Measurements from ENCODE around the gene RRP8.
A peak's percentile ranks its signal among the peaks of the same experiment; 100 is the strongest.

Gene RRP8

DNA sequence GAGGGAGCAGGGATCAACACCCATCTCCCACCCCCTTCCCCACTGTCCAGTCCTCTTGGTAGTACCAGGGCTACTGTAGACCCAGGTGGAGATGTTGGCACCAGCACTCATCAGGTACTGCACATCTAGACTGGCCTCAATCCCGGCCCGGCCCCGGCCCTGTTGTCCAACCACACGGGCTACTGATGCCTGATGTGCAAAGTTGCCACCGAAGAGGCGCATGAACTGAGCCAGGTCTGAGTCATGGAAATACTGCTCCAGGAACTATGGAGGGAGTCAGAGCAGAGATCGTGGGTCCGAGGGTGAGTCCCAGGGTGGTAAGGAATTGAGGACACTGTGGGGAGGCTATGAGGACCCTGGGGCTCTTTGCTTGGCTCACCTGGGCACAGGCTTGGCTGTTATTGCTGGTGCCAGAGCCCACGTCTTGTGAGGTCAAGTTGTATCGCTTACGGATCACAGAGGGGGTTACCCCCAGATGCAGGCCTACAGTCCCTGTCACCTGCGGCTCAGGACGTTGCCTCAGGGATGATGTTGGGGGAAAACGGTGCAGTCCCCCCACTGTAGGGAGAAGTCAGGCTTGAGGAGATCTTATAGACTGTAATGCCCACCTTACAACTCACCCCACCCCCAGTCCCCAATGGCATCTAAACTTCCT is 13.3 kb upstream of the RRP8 start:
- no peak for DNase-seq

DNA sequence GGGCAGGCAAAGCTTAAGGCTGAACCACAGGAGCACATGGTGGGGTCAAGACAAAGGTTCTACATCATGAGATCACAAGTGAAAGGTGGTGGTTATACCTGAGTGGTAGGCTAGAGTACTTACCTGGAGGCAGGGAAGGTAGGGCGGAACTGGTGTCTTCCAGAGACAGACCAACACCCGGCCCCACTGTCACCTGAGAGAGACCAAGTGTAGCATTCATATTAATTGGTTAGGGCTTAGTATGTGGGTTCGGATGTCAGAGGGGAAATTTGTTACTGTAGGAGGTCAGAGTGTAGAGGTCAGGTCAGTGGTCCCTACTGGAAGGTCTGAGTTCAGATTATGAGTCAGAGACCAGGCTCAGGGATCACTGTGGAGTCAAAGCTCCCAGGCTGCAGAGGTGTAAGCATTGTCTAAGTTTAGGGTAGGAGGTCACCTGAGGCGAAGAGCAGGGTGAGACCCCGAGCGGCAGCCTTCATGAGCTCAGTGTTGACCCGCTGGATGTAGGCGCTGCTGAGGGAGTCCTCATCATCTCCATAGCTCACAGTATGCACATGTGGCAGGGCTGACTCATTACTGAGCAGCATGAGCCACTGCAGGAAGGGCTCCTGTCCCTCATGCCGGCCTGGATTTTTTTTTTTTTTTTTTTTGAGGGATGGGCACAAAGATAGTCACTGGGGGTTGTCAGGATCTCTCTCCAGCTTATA is 12.6 kb upstream of the RRP8 start:
- DNase-seq: no peak

DNA sequence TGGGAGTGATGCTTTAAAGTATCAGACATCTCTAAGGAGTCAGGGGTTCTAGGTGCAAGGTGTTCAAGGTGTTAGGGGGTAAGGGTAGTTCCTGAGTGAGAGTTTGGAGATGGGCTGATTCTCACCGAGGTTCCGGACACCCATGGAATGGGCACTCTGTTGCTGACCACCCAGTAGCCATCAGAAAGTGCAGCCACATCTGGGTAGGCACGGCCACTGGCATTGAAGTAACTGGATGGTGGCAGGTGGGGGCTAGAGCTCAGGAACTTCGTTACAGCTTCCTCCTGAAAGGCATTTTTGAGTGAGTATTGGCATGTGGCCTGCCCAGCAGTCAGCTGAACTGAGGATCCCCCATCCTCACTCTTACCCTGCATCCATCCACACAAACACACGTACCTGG is 11.6 kb upstream of the RRP8 start:
- no peak for DNase-seq

DNA sequence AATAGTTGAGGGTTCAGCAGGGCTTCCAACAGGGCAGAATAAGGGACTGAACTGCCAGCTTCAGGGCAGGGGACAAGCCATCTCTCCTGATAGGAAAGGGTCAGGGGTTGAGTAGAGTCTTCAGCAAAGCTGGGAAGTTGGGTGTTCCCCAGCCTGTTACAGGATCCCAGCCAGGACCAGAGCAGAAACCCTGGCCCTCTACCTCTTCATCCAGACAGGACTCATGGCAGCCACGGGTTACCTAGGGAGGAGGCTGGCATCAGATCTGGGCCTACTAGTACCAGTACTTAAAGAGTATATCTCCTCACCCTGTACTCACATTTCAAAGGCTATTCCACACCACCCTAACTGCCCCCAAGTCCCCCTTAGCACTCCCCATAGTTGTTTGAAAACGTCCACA is 11.0 kb upstream of the RRP8 start:
- DNase-seq: no peak

DNA sequence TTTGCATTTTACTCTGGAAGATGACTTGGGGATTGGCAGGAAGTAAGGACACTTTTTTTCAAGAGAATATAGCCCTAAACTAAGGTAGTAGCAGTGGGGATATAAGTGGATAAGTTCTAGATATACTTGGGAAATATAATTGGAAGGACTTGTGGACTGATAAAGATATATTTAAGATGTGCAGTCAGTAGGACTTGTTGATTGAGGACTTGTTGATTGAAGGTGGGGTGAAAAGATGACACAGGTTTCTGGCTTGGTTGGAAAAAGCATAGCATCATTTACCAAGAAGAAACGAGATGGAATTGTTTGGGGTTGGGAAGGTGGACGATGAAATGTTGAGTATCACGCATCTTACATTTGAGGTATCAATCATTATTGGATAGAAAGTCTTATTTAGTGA is 10.1 kb upstream of the RRP8 start:
- no peak for DNase-seq

DNA sequence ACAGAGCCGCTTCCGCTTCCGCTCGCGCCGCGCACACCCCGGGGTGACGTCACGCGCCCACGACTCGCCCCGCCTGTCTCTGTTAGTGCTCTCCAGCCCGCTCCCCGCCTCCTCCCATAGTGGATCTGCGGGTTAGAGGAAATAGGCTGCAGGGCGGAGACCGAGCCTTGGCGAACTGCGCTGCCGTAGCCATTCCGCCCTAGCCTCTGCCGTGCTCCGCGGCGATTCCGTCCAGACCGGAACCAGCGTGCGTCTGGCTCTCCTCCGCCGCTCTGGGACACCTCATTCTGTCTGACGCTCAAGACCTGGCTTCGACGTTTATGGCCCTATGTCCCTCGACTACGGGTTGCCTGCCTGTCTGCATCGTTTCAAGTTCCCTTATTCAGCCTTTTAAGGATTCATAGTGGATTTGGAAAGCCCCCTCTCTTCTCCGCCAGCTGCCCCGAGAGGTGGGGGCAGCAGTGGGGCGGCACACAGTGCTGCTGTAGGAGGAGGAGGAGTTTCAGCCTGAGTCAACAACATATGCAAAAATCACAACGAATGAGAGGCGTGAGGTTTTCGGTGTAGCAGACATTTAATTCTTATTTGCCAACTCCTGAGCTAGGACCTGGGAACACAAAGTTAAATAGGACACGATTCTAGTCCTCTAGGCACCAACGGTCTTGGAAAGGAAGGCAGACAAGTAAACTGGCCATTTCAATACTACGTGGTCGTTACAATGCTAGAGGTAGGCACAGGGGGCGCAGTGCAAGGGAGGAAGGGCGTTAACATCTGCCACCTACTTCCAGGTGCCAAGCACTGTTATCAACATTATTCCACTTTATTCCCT is 9.0 kb upstream of the RRP8 start, which contains the start of gene TAF10:
TAF10 (minus strand) TSS at position 4 of the 829 bp plus-strand sequence. CDS start 27 bp downstream, outside the sequence.
- peak; percentile 96 for DNase-seq

DNA sequence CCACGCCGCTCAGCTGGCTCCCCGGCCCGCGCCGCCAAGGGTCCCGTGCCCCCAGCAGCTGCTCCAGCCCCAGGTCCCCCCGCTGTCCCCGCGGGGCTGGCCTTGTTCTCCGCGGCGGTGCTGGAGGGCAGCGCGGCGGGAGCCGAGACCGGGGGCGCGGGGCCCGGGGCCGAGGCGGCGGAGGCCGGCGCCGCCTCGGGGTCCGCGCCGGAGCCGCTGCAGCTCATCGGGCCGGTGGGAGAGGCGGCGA is 8.5 kb upstream of the RRP8 start:
- DNase-seq: no peak

DNA sequence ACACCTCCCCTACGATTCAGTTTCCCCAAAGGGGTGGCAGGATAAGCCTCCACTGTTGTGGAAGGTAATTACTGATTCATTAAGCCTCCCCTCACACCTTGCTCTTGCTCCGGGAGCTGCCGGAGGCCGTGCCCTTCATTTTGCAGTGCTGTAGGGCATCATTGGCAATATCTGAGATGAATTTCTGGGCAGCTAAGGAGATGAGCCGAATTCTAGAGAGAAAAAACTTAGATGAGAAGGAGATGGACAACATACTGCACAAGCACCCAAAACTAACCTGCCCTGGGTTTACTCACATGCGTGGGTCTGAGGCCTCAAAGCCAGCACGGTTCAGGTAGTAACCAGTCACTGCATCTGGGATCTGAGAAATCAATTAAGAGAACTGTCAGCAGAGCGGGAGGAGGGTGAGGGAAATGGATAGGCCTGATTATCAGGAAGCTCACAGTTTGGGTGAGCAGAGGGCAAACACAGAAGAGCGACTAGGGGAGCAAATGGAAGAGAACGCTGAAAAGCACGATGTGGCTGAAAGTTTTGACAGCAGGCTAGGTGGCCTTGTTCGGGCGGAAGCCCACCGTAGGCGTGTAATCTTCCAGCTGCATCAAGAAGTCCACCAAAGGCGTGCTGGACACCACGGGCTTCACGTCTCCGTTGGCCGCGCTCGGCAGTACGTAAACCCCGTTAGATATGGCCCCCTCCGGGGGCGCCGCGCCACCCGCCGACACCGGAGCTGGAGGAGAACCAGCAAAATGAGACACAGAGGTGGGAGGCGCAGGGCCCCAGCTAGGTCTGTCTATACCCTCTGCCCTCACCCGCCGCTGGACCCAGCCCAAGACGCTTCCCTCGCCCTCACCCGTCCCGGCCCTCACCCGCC is 7.9 kb upstream of the RRP8 start:
- DNase-seq: no peak

DNA sequence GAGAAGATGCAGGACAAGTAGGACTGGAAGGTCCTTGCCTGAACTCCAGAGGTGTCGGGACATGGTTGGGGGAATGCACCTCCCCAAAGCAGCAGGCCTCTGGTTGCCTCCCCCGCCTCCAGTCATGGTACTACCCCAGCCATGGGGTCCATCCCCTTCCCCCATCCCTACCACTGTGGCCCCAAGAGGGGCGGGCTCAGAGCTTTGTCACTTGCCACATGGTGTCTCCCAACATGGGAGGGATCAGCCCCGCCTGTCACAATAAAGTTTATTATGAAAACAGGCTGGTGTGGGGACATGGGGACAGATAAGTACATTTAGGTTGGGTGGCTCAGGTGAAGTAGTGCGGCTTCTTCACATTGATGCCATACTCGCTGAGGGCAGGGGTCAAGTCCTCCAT is 7.2 kb upstream of the RRP8 start:
- no peak for DNase-seq

DNA sequence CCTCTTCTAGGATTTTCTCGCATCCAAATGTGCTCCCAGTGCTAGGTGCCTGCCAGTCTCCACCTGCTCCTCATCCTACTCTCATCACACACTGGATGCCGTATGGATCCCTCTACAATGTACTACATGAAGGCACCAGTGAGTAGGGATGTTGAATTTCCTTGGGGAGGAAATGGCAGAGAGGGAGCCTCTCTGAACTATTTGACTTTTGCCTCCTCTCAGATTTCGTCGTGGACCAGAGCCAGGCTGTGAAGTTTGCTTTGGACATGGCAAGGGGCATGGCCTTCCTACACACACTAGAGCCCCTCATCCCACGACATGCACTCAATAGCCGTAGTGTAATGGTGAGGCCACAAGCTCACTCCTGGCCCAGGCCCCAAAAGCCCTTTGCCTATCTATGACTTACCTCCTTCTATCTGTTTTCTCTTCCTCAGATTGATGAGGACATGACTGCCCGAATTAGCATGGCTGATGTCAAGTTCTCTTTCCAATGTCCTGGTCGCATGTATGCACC is 6.1 kb upstream of the RRP8 start:
- DNase-seq: no peak

DNA sequence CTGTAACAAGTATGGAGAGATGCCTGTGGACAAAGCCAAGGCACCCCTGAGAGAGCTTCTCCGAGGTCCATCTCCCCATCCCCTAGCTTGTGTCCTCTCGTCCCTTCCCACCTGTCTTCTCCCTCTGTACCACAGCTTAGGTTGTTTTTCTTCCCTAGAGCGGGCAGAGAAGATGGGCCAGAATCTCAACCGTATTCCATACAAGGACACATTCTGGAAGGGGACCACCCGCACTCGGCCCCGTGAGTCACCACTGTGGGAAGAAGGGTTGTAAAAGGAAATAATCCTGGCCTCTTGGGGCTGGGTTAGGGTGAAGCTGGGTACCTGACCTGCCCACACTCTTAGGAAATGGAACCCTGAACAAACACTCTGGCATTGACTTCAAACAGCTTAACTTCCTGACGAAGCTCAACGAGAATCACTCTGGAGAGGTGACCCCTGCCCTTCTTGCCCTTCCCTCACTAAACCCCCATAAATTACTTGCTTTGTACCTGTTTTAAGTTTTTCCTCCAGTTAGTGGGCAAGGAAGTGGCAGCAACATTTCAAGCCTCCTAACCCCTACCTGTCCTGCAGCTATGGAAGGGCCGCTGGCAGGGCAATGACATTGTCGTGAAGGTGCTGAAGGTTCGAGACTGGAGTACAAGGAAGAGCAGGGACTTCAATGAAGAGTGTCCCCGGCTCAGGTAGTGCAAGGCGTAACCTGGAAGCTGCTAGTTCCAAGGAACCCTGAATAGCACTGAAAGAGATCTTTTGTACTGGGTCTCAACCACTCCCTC is 5.5 kb upstream of the RRP8 start:
- DNase-seq: no peak

DNA sequence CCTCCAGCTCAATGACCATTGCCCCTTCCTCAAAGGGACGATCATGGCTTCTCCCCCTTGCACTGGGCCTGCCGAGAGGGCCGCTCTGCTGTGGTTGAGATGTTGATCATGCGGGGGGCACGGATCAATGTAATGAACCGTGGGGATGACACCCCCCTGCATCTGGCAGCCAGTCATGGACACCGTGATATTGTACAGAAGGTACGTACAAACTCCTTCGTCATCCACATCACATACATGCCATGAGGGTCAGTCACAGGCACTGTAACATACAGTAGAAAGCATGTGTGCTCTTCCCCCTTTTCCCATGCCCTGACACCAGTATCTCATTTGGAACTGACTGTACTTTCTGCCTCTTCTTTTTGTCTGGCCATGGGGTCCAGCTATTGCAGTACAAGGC is 4.6 kb upstream of the RRP8 start:
- DNase-seq: no peak

DNA sequence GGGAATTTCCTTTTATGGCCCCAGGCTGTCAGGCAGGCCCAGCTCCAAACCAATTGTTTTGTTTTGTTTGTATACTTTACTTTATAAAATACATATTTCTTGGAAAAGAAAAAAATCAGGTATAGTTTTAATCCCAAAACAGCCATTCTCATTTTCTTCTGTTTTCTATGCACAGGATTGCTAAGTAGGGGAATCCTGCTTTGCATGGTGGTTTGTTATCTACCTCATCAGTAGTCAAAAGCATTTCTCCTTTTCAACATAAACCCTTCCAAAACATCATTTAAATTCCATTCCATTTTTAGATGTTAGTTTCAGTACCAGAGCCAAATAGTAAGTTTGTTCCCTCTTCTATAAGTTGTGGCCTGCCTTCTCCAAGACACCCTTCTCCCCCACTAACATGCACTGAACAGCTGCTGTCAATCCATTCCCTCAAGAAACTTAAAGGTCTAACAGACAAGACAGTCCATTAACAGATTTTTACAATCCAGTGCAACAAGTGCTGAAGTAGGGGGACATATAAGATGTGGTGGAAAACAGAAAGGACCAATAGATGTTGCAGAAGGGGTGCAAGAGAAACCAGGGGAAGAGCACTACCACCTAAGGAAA is 3.9 kb upstream of the RRP8 start:
- no peak for DNase-seq

DNA sequence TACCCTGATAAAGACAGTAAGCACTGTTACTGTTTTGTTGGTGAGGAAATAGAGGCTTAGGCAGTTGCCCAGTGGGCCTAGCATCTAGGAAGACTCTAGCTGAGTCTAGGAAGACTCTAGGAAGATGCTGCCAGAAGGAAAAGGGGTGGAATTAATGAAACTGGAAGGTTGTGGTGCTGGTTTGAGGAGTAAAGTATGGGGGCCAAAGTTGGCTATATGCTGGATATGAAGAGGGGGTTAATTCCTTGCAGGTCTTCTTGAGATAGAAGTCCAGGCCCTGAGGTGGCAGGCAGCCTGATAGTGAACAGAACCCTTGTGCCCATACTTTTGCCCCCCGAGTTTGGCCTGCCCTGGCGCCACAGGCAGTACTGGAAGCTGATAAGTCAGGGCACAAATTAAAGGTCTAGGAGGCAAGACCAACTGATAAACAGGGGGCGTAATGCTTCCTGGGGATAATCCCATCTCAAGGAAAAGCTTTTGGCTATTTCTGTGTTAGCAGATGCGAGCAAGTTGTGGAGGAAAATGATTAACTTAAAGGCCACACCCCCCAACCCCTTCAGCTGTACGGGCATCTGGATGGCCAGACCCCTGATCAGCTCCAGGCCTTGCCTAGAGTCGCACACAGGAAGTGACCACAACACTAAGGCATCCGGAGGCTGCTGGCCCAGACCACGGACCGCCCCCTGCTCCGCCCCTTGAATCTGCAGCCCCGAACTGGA is 3.2 kb upstream of the RRP8 start:
- peak; percentile 85 for DNase-seq

DNA sequence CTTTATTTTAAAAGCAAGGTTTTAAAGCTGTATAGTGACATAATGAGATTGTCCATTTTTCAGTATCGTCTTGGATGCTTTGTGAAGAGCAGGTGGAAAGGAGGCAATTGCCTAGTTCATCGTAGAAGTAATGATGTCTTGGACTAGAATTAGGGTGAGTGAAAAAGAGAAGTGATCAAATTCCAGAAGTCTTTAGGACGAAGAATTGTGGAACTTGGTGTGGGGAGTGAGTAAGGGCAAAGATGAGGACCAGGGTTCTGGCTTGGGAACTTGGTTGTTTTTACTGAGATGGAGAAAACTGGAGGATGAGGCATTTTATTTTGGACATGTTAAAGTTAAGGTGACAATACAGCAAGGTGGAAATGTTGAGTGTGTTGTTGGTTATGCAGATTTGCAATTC is 1.4 kb upstream of the RRP8 start:
- no peak for DNase-seq

DNA sequence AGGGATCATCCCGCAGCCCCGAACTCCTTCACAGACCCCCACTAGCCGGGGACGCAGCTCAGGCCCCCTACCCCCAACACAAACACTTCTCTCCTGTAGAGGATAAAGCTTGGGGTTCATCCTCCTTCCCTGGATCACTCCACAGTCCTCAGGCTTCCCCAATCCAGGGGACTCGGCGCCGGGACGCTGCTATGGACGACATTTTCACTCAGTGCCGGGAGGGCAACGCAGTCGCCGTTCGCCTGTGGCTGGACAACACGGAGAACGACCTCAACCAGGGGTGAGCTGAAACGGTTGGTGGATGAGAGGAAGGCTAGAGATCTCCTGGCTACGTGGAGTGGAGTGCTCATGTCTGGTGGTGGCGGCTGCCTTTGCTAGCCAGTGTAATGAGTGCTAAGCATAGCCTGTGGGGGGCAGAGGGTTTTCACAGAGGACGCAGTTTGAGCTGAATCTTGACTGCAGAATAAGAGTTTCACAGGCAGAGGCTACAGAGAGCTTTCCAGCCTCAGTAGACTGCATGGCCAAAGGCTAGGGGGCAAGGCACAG is 738 bp upstream of the RRP8 start:
- peak; percentile 66 for DNase-seq

DNA sequence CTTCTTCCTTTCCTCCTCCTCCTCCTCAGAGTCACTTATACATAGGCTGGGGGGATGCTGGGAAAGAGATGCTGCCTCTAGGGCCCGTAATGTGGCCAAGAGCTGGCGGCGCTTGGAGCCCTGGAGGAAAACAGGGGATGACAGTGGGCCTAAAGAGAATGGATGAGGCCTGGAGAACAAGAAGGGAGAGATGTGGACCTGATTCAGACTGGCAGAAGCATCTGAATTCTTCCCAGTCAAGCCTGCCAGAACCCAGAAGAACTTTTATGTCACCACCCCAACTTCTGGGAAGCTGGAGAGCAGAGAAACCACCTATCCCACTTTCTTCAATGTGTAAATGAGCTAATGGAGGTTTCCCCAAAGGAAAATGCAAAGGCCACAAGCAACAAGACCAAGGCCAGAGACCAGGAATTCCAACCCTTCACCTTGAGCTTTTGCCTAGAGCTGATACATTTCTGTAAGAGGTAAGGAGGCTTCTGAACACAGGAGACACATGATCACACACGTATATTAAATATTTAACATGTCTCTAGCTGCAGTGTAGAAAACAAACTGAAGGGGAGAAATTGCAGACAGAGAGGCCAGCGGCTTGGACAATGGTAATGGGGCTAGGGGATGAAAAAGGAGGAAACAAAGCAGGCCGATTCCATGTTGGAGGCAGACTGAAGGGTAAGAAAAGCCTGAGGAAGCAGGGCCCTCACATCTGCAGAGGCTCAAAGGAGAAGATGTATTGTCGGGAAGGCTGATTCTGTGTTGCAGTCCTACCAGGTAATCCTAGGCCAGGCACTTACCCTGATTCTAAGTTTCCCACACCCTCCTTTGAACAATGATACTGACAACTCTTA is 1.1 kb downstream of the RRP8 start:
- DNase-seq: no peak

DNA sequence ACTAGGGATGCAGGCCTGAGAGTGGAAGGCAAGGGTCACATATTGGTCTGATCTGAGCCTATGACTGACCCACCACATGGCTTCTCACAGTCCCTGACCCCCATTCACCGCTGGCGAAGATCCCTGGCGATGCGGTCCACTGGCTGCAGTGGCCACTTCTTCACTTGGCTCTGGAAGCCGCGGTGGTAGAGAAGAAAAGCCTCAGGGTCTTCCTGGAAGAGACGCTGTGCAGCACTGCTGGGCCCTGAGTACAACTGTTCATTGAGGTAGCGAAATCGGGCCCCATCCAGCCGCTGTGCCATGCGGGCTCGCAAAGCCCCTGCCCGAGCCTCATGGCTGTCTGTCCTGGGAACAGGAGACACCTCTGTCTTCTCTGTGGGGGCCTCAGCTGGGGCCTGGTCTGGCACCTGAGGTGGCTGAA is 2.4 kb downstream of the RRP8 start:
- no peak for DNase-seq

DNA sequence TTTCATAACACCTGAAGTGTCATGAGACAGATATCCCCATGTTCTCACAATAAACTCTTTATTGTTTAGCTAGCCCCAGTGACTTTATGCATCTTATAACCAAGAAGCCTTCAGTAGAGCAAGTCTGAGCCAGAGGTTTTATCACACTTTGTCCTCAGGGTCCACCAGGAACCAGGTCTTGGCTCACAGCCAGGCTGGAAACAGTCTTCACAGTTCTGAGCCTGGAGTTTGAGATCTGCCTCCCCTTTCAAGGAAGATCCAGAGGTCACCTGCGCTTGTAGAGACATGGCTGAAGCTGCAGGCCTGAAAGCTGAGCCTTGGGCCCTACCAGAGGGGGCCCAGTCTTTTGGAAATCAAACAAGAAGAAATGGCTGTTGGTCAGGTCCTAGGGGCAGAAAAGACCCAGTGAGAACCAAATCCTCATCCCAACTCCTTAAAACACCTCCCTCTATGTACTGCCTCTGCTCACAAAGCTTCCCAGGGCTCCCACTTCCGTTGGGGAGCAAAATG is 3.5 kb downstream of the RRP8 start:
- DNase-seq: no peak

Data from midbrain (tissue), 1 donor.